ENCODE data around the gene INSRR.

The INSRR gene

GRCh38 chr1:156816561-156817328, 42.2 kb downstream of the INSRR start, which contains the start of gene SH2D2A:
Gene SH2D2A (minus strand): TSS chr1:156816848. CDS start chr1:156816708, 140 bp downstream.
- no CpG with 5 or more reads among the region's 10 CpGs for WGBS, 2 donors (ENCODE audit: extremely low coverage in 2 of 2, insufficient read length in 2 of 2, insufficient replicate concordance in 1 of 2)

GRCh38 chr1:156815961-156816422, 42.9 kb downstream of the INSRR start:
- peak overlapping the region; percentile 36 for H2BK120ac ChIP-seq (ENCODE audit: low read depth, low read length)
- H3K27me3 ChIP-seq (ENCODE audit: control insufficient read depth in 3 of 3, insufficient read depth in 3 of 3, low read depth in 1 of 3, low read length in 3 of 3), result peaks cover 0 to 54% (median 19%) of the 10 kb centered on the region in 3 experiments
- no peaks in the 10 kb centered on the region for H3K79me1 ChIP-seq (ENCODE audit: low read depth, low read length)
- peaks cover 9 to 13% of the 10 kb centered on the region in 2 donors for H3K4me1 ChIP-seq (ENCODE audit: control insufficient read depth in 2 of 2, insufficient read depth in 1 of 2, low read depth in 1 of 2, low read length in 2 of 2)
- peak overlapping the region; percentile 83 for H4K91ac ChIP-seq (ENCODE audit: low read depth, low read length, poor library complexity)
- no peak overlapping the region for H4K8ac ChIP-seq (ENCODE audit: low read depth, low read length)
- peak overlapping the region in 1 of 2 donors; percentile 38 for H3K4me3 ChIP-seq (ENCODE audit: low read length in 2 of 2)
- H3K23ac ChIP-seq (ENCODE audit: low read depth, low read length, poor library complexity), result peak overlapping the region; percentile 25
- no peaks in the 10 kb centered on the region for H3K36me3 ChIP-seq (replicated peaks in 1 of 2; ENCODE audit: control insufficient read depth in 2 of 2, insufficient read depth in 2 of 2, low read length in 2 of 2)
- H3K18ac ChIP-seq (ENCODE audit: low read length), result peak overlapping the region; percentile 48
- peak overlapping the region; percentile 50 for H2AFZ ChIP-seq (ENCODE audit: low read length)
- WGBS, 2 donors (ENCODE audit: extremely low coverage in 2 of 2, insufficient read length in 2 of 2, insufficient replicate concordance in 1 of 2), result no CpG with 5 or more reads among the region's 10 CpGs
- H2AK5ac ChIP-seq (ENCODE audit: low read depth, low read length), result peak overlapping the region; percentile 71
- H2BK15ac ChIP-seq (ENCODE audit: low read length), result peak overlapping the region; percentile 88
- H3K4ac ChIP-seq (ENCODE audit: low read length), result no peak overlapping the region
- H3K27ac ChIP-seq (replicated peaks; ENCODE audit: low read length), result no peak overlapping the region
- no peaks in the 10 kb centered on the region for H3K9me3 ChIP-seq (replicated peaks in 1 of 2; ENCODE audit: control insufficient read depth in 2 of 2, insufficient read depth in 1 of 2, low read depth in 1 of 2, low read length in 2 of 2)
- peak overlapping the region; percentile 10 for H3K14ac ChIP-seq (ENCODE audit: low read length)
- no peak overlapping the region for H2BK5ac ChIP-seq (ENCODE audit: low read length)
- H3K4me2 ChIP-seq (ENCODE audit: insufficient read depth, low read length, poor library complexity, severe bottlenecking), result no peak overlapping the region
- no peak overlapping the region for H2BK12ac ChIP-seq (ENCODE audit: low read length)
- DNase-seq (ENCODE audit: low spot score), result no peak
- H3K9ac ChIP-seq (ENCODE audit: low read depth, low read length, poor library complexity), result no peak overlapping the region

More at GRCh38 chr1:156816561-156817328, 42.2 kb downstream of the INSRR start, which contains the start of gene SH2D2A:
- H3K79me1 ChIP-seq (ENCODE audit: low read depth, low read length), result no peaks in the 10 kb centered on the region
- H3K14ac ChIP-seq (ENCODE audit: low read length), result peak within 1 kb of the TSS; percentile 10
- peak within 1 kb of the TSS; percentile 88 for H2BK15ac ChIP-seq (ENCODE audit: low read length)
- H3K4ac ChIP-seq (ENCODE audit: low read length), result no peak within 1 kb of the TSS
- peak within 1 kb of the TSS; percentile 25 for H3K23ac ChIP-seq (ENCODE audit: low read depth, low read length, poor library complexity)
- no peaks in the 10 kb centered on the region for H3K9me3 ChIP-seq (replicated peaks in 1 of 2; ENCODE audit: control insufficient read depth in 2 of 2, insufficient read depth in 1 of 2, low read depth in 1 of 2, low read length in 2 of 2)
- H4K91ac ChIP-seq (ENCODE audit: low read depth, low read length, poor library complexity), result peak within 1 kb of the TSS; percentile 83
- peak within 1 kb of the TSS; percentile 53 for H3K18ac ChIP-seq (ENCODE audit: low read length)
- H3K36me3 ChIP-seq (replicated peaks in 1 of 2; ENCODE audit: control insufficient read depth in 2 of 2, insufficient read depth in 2 of 2, low read length in 2 of 2), result no peaks in the 10 kb centered on the region
- H2BK12ac ChIP-seq (ENCODE audit: low read length), result no peak within 1 kb of the TSS
- H2AK5ac ChIP-seq (ENCODE audit: low read depth, low read length), result peak within 1 kb of the TSS; percentile 71
- no peak within 1 kb of the TSS for H4K8ac ChIP-seq (ENCODE audit: low read depth, low read length)
- no peak within 1 kb of the TSS for H2BK5ac ChIP-seq (ENCODE audit: low read length)
- no peak for DNase-seq (ENCODE audit: low spot score)
- peaks cover 9 to 13% of the 10 kb centered on the region in 2 donors for H3K4me1 ChIP-seq (ENCODE audit: control insufficient read depth in 2 of 2, insufficient read depth in 1 of 2, low read depth in 1 of 2, low read length in 2 of 2)
- no peak within 1 kb of the TSS for H3K4me2 ChIP-seq (ENCODE audit: insufficient read depth, low read length, poor library complexity, severe bottlenecking)
- H3K27me3 ChIP-seq (ENCODE audit: control insufficient read depth in 3 of 3, insufficient read depth in 3 of 3, low read depth in 1 of 3, low read length in 3 of 3), result peaks cover 0 to 61% (median 19%) of the 10 kb centered on the region in 3 experiments
- no peak within 1 kb of the TSS for H3K27ac ChIP-seq (replicated peaks; ENCODE audit: low read length)
- H3K4me3 ChIP-seq (ENCODE audit: low read length in 2 of 2), result peak within 1 kb of the TSS in 1 of 2 donors; percentile 38
- peak within 1 kb of the TSS; percentile 50 for H2AFZ ChIP-seq (ENCODE audit: low read length)
- no peak within 1 kb of the TSS for H3K9ac ChIP-seq (ENCODE audit: low read depth, low read length, poor library complexity)
- peak within 1 kb of the TSS; percentile 36 for H2BK120ac ChIP-seq (ENCODE audit: low read depth, low read length)

- Histone ChIP-seq H3K4me2 (ENCODE audit: insufficient read depth, low read length, poor library complexity, severe bottlenecking) (no peak overlapping the region), H2AK5ac (ENCODE audit: low read depth, low read length) (no peak overlapping the region), H3K9ac (ENCODE audit: low read depth, low read length, poor library complexity) (no peak overlapping the region), H3K4ac (ENCODE audit: low read length) (no peak overlapping the region), H3K4me3 (ENCODE audit: low read length in 2 of 2) (peak overlapping the region in 1 of 2 donors; percentile 38), H4K91ac (ENCODE audit: low read depth, low read length, poor library complexity) (peak overlapping the region; percentile 83), H3K23ac (ENCODE audit: low read depth, low read length, poor library complexity) (no peak overlapping the region), H2BK12ac (ENCODE audit: low read length) (no peak overlapping the region), H3K79me1 (ENCODE audit: low read depth, low read length) (no peaks in the 10 kb centered on the region), H3K14ac (ENCODE audit: low read length) (peak overlapping the region; percentile 10), H3K27ac (replicated peaks; ENCODE audit: low read length) (no peak overlapping the region), H2BK120ac (ENCODE audit: low read depth, low read length) (no peak overlapping the region), H3K27me3 (ENCODE audit: control insufficient read depth in 3 of 3, insufficient read depth in 3 of 3, low read depth in 1 of 3, low read length in 3 of 3) (peaks cover 0 to 53% (median 19%) of the 10 kb centered on the region in 3 experiments), H2AFZ (ENCODE audit: low read length) (peak overlapping the region; percentile 50), H3K4me1 (ENCODE audit: control insufficient read depth in 2 of 2, insufficient read depth in 1 of 2, low read depth in 1 of 2, low read length in 2 of 2) (peaks cover 9 to 13% of the 10 kb centered on the region in 2 donors), H3K9me3 (replicated peaks in 1 of 2; ENCODE audit: control insufficient read depth in 2 of 2, insufficient read depth in 1 of 2, low read depth in 1 of 2, low read length in 2 of 2) (no peaks in the 10 kb centered on the region), H2BK5ac (ENCODE audit: low read length) (no peak overlapping the region), H4K8ac (ENCODE audit: low read depth, low read length) (no peak overlapping the region), H3K18ac (ENCODE audit: low read length) (peak overlapping the region; percentile 39), H3K36me3 (replicated peaks in 1 of 2; ENCODE audit: control insufficient read depth in 2 of 2, insufficient read depth in 2 of 2, low read length in 2 of 2) (no peaks in the 10 kb centered on the region), H2BK15ac (ENCODE audit: low read length) (peak overlapping the region; percentile 88)
- no peak for DNase-seq (ENCODE audit: low spot score)
- WGBS, 2 donors (ENCODE audit: extremely low coverage in 2 of 2, insufficient read length in 2 of 2, insufficient replicate concordance in 1 of 2), result no CpG with 5 or more reads among the region's 5 CpGs
These were observed 43.5 kb downstream of the INSRR start for GRCh38 chr1:156815307-156815826.
